HG02938 (cell line): ENCODE measurements around the gene GARS1.

Experiments used
- ATAC-seq: cut with Tn5 transposase; IDR thresholded peaks from one replicate; pipeline ENCODE4 v1.9.1; 2021; ENCODE audit warnings: mild to moderate bottlenecking, moderate library complexity; ENCODE audit not compliant: unreplicated experiment

The GARS1 gene

DNA sequence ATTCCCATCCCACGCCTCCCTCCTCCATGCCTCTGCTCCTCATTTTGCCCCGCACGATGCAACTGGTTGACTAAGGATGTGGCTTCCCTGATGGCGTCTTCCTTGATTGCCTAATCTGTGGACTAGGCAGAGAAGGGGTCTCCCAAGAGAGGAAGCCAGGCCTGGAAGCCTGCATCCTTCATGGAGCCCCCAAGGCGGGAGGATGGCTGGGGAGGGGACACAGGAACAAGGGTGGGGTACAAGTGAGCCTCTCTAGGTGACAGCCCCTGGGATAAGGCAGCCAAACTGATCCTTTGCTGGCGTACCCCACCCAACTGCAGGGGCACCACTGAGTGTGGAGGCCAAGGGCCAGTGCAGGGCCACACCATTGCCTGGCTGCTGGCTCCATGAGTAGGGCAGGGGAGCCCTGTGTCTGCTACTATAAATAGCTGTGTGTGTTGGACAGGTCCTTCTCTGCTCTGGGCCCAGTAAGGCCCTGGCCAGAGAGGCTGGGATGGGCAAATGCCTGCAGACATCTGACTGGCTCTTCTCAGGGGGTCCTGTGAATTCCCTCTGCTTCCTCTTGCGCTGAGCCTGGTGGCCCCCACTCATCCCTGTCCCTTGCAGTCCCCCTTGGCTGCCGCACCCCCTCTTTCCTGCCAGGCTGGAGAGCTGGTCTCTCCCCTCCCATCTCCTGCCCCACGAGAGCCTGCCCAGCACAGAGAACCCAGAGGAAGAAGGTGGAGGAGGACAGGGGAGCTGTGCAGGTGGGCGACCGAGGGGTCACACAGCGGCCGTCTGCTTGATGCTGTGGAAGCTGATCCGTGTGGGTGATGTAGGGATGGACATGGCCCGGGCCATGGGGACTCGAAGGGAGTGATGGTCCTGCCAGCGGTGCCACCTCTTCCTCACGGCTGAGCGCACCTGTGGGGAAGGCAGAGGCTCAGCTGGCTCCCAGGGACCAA, 58.3 kb downstream of the GARS1 start:
- ATAC-seq: no peak

DNA sequence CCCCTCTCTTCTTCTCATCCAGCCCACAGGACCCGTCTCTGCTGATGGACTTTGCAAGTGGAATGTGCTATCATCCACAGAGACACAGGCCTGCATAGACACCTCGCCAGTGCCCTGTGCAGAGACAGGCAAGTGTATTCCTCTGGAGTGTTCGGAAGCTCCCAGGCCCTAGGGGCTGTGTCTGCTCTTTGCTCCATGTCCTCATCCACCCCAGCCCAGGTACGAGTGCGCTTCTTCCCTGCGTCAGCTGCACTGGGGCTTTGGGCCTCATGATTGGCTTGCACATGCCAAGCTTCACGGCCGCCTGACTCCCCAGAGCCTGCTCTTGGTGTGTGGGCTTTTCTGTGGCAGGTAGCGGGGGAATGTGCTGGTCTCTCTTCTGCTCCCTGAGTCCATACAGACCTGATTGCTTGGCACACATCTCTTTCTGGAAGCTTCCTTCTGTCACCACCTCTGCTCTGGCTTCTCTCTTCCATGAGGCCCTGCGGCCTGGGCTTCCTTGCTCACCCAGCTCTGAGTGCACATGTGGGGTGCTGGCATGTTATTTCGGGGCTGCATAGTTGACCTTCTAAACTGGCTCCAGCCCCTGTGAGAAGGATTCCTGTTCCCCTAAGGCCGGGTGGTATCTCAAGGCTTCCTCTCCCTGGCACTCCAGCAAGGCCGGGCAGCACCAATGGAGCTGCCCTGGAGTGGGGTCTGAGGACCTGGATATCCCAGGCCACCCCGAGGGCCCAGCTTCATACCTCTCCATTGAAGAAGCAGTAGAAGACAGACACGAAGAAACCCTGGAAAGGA, 59.8 kb downstream of the GARS1 start:
- ATAC-seq: no peak

DNA sequence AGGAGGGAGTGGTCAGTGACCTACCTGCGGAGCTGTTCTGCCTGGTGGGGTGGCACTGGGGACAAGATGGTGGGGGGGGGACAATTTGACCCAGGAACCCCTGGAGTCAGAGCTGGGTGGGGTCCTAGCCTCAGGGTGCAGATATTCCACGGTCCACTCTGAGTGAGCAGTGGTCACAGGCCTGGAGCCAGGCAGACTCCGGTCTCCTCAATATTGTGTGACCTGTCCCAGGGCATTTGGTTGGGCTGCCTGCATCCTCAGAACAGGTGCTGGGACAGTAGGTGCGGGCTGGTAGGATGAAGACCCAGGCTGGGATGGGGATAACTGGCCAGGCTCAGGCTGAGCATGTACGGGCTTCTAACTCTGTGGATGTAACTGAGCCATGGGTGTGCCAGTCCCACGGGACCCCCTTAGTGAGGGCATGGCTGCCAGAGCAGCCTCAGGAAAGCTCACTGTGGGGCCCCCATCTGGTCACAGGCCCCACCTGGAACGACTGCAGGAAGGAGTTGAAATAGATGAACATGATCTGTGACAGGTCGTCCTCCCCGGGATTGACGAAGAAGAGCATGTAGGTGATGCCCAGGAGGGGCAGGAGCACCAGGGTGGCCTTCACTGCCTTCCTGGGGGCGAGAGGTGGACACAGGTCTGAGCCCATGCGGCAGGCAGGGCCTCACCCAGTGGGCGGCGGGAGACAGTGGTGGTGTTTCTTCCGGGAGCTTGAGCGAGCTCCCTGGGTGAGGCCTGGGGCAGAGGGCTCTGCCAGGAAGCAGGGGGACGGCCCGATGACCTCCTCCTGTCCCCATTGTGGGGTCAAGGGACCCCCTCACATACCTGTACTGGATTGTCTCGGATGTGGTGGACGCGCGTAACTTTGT, 60.7 kb downstream of the GARS1 start:
- no peak for ATAC-seq

DNA sequence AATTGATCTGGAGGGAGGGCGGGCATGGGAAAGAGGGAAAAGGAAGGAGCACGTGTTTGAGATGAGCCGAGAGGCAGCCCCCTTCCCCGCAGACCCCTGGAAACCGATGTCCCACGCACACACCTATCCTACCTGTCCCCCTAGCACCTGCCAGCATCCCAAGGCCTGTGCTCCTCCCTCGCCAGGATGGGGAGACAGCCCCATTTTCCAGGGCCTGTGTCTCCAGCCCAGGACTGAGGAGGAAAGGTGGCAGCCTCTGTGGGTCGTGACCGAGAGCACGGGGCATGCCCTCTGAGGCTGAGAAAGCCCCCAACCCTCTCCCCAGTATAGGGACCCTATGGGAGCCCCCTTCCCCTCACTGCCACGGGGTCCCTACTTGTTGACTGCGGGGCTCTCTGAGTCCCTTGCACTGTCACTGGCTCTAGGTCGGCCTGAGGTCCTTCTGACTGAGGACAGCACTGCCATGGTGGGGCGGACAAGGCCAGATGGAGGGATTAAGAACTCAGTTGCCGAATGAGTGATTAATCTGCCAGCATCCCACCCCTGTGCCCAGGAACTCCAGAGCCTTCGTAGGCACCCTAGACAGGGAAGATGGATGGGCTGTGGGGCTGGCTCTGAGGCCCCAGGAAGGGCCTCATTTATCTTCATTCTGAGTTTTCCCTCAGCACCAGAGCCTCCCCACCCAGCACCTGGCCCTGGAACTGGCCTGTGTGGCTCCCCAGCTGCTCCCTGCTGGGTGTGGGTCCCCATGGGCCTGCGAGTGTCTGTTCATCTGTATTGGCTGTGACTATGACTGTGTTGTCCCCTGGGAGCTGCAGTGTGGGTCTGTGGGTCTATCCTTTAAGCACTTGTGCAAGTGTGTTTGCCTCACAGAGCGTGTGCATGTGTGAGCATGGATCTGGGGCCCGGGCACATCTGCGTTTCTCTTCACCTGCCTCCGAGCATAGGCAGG, 61.6 kb downstream of the GARS1 start:
- ATAC-seq: no peak

DNA sequence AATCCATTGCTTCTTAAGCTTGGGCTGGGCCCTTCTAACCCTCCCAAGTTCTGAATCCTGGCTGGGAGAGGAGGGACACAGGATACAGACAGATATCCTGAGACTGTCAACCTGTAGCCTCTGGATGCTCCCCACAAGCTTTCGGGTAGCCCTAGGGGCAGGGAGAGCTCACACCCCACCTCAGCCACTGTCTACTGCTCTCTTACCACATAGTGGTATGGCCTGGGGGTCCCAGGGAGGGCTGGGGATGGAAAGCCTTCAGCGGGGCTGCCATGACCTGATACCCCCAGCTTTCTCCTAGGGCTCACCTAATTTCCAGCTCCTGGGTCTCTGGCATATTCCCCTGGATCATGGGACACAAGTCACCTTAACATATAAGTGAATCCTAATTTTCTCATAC, 62.5 kb downstream of the GARS1 start:
- ATAC-seq: no peak

DNA sequence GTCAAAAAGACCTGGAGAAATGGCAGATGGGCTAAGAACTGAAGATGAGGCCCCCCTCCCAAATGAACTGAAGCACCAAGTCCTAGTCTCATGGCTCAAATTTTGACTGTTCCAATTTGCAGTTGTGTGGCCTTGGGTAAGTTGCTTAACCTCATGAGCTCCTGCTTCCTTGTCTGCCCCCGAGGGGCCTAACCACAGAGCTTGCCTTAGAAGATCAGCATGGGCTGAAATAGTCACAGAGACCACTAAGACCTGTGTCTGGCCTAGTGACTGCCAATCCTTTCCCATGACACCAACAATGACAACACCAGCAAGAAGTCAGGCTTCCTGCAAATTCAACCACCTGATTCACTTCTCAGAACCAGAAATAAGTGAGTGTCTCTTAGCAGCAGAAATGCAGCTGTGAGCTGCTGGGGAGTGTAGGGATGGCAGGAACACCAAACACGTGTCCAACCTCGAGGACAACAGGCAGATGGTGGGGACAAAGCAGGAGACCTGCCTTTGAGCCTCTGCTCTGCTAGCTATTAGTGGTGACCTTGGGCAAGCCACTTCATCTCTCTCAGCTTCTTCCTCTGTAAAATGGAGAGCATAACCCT, 63.9 kb downstream of the GARS1 start:
- ATAC-seq: no peak

DNA sequence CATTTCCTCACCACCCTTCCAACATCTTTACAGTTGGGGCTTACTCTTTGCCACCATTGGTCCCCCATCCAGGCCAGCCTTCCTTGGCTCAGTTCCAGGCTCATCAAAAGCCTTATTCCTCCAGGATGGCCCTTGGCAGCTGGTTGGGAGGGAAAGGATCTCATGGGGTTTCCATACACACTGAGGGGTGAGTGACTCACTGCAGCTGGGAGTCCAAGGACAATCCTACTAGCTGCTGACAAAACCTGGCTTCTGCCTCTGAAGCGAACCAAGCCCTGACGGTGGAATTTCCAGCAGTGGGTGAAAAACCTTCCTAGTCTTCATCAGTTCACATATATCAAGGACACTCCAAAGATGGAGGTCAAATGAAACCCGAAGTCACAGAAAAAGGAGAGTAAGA, 64.6 kb downstream of the GARS1 start:
- no peak for ATAC-seq

DNA sequence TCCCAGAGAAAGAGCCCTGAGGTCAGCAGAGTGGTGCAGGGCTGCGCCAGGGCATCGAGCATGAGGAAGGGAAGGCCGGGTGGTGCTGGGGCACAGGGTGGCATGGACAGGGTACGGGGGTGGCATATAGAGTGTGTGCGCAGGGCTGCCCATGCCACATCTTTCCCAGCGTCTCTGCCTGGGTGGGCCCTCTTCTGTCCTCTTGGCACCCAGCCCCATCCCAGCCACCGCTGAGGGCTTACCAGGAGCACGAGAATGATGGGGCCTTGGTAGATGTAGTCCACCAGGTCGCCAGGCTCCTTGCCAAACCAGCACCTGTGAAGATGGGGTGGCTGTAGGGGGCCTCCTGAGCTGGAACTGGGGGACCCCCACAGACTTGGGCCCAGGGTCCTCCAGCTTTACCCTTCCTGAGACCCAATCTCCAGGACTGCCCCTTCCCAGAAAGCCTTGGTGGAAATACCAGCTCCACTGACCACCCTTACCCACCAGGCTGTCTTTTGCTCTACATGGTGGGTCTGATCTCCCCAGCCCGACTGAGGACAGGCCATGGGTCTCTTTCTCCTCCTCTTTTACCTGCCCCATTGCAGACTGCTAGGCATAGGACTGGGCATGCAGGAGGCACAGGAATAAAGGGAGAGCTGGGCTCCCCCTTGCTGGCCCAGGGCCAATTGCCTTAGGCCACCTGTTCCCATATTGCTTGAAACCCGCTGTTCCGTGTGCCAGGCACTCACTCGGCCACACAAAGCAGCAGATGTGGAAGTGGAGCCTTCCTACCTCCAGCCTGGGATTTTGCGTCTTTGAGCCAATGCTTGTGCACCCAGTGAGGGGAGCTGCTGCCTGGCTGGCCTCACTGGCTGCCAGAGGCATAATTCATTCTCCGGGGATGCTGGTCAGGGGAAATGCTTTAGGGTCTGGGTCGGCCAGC, 65.9 kb downstream of the GARS1 start:
- no peak for ATAC-seq

DNA sequence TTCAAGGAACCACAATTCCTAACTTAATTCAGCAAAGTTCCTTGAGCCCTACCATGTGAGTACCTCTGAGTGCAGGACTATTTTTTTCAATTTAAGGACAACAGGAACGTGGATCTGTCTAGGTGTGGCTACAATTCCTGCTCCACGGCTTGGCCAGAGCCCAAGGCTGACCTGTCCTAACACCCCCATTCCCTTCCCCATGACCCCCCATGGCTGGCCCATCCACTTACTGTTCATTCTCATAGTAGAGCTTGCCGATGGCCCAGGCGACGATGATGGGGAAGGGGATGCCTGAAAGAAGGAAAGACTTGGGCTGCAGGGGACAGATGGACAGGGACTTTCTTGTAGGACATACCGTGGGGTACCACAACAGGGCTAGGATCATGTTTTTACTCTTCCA, 67.2 kb downstream of the GARS1 start:
- ATAC-seq: no peak

DNA sequence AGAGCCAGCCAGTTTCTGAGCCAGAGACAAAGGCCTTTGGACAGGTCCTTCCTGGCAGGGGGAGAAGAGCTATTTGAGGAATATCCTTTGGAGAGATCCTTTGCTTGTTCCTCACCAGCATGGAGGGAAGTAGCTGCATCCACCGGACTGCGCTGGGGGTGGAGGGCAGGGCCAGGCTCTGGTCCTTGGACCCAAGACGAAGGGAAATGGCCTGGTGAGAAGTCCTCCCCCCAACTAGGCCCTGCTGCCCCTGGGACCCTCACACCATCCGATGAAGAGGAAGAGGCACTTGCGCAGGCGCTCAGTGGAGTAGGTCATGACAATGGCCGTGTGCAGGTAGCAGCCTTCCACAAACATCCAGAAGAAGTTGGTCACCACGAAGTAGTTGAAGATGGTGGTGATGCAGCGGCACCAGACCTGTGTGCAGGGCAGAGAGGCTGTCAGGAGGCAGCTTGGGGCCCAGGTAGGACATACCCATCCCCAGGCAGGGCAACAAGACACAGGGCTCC, 67.8 kb downstream of the GARS1 start:
- no peak for ATAC-seq

DNA sequence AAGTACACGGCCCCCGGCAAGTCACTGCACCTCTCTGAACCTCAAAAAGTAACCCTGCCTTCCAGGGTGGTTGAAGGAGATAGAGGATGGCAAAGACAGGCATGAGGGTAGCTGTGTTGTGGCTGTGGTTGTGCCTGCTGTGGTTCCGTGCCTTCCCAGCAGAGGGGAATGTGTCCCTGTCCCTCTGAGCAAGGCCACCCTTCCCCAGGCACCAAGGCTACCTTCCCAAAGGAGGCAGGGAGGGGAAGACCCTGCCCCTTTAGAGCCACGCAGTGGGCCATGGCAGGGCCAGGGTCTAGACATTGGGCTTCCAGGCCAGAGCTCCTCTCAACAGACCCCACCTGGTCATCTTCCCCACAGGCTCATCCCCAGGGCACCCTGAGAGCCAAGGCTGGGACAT, 68.7 kb downstream of the GARS1 start:
- no peak for ATAC-seq

DNA sequence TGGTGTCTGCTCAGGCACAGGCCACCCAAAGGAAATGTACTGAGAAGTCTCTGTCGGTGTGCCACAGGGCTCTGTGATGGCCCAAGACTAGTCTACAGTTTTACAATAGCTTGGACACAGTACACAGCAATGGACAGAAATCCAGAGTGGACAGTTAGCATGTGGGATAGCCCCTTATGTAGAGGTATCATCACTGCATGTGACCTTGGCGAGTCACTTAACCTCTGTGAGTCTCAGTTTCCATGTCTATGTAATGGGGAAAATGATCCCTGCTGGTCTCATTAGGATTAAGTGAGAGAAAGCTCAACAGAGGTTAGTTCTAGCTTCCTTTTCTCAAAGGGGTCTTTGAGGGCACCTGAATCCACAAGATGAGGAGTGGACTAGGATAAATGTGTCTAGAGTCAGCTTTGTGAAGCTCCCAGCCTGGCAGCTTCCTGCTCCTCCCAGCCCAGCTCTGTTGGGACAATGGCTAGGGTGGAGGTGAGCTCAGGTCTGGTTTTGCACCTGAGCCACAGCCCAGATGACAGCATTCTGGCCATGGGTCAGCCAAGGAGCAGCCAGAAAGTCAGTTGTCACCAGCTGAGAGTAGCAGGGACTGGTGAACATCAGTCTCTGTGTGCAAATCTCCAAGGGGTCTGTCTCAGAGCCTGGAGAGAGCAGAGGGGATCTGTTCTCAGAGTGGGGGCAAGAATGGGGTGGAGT, 69.7 kb downstream of the GARS1 start:
- no peak for ATAC-seq

DNA sequence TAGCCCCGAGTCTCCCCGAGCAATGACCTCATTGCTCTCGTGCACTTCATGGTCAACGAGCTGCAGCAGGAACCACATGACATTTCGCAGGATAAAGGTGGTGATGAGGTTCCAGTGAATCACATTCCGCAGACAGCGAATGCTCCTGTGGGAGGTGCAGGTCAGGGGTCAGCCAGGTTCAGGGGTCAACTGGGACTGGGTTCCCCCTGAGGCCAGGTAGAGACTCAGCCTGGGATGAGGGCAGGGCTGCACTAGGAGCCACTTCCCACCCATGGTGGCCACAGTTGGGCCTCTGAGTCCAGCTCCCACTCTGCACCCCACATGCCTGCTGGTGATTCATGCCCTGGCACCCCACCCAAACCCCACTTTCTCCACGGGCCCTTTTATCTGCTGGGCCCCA, 70.4 kb downstream of the GARS1 start:
- ATAC-seq: no peak

DNA sequence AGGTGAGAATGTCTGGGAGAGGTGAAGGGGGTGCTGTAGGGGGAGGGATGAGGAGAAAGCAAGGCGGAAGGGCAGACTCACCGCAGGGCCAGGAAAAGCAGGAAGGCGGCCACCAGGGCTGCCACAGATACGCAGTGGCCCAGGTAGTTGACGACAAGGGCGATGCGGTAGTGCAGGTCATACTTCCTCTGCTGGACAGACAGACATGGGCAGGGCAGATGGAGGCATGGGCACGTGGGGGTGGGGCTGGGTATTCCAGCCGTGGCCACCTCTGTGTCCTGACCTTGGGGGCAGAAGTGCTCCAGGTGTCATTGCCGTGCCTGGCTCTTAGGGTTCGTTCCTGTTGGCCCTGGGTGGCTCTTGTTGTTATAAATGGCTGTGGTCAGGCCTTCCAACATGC, 70.8 kb downstream of the GARS1 start:
- no peak for ATAC-seq

DNA sequence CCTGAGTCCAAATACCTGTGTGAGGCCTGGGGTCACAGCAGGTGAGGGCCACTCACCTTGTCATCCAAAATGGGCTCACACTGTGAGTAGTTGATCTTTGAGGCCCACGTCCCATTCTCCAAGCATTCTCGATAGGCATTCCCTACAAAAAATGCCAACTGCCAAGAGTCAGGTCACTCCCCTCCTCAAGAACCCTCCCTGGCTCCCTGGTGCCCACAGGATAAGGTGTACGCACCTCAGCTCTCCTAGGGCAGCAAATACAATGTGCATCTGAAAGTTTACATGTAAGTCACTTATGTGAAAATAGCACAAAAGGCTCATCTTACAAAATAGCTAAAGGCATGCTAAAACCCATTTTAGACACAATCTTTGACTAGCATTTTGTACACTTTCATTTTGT, 72.5 kb downstream of the GARS1 start:
- ATAC-seq: no peak

DNA sequence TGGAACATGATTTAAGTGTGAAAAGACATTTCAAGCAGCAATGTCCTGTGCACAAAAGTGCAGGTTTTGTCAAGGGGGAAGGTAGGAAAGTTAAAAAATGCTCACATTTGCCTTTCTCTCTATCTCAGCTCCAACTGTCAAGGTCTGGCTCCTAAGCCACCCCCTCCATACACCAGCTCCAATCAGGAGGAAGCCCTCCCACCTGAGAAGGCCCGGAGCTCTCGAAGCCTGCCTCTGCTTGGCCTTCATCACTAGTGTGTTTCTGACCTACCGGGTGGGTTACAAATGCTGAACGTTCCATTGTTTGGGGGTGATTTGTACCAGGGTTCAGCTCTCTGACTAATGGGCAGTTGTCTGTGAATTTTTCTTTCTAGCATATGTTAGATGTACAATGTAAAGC, 73.4 kb downstream of the GARS1 start:
- no peak for ATAC-seq

DNA sequence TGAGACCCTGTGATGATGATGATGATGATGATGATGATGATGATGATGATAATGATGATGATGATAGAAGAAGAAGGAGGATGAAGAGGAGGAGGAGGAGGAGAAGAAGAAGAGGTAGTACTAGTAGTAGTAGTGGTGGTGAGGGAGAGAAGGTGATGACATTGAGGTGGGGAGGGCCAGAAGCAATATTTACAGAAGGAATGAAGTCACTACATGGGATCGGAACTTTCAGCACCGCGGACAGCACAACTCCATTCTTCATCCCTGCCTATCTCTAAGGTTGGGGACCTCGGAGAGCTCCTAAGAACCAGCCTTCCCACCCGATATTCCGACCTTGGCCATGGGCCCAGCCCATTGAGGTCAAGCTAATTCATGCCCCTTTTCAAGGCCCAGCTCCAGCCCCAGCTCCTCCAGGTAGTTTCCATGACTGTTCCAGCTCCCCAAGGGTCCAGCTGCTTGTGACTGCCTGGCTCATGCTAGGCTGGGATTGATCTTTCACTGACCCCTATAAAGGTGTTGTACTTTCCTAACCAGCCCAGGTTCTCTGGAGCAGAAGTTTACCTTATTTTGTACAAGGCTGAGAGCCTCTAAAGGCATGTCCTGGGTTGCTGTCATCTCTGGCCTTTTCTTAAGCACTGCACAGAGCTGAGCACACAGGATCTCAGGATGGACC, 77.3 kb downstream of the GARS1 start:
- ATAC-seq: no peak
